Raji (cell line): ENCODE results near the gene SNAP25.

Experiments used
- POLR2A ChIP-seq: IDR thresholded peaks from 2 replicates; pipeline ENCODE4 v1.6.1; 2011; ENCODE audit warnings: low read depth, low read length, control low read depth; ENCODE audit not compliant: insufficient read depth

Gene SNAP25

GRCh38 chr20:10192171-10192570 lies 26.5 kb upstream of the SNAP25 start:
- no peak for TF ChIP-seq POLR2A

- TF ChIP-seq POLR2A = no peak
Measured at GRCh38 chr20:10194166-10194565, 24.5 kb upstream of the SNAP25 start.

- no peak for TF ChIP-seq POLR2A
Measured at GRCh38 chr20:10200330-10200729, 18.3 kb upstream of the SNAP25 start.

GRCh38 chr20:10201321-10201870 lies 17.2 kb upstream of the SNAP25 start:
- TF ChIP-seq POLR2A = no peak

GRCh38 chr20:10209091-10209490 lies 9.5 kb upstream of the SNAP25 start:
- TF ChIP-seq POLR2A = no peak

- TF ChIP-seq POLR2A = no peak
Measured at GRCh38 chr20:10213526-10213925, 5.1 kb upstream of the SNAP25 start.

GRCh38 chr20:10216146-10216791 lies 2.4 kb upstream of the SNAP25 start:
- no peak for TF ChIP-seq POLR2A

GRCh38 chr20:10217721-10218410 lies 764 bp upstream of the SNAP25 start:
- TF ChIP-seq POLR2A = no peak

GRCh38 chr20:10219452-10219791 lies 792 bp downstream of the SNAP25 start:
- TF ChIP-seq POLR2A = no peak

- TF ChIP-seq POLR2A = no peak
Measured at GRCh38 chr20:10219993-10220750, 1.5 kb downstream of the SNAP25 start.

- TF ChIP-seq POLR2A = no peak
Measured at GRCh38 chr20:10221021-10221420, 2.4 kb downstream of the SNAP25 start.

GRCh38 chr20:10225439-10226060 lies 6.9 kb downstream of the SNAP25 start:
- no peak for TF ChIP-seq POLR2A

- TF ChIP-seq POLR2A = no peak
Measured at GRCh38 chr20:10228330-10228729, 9.7 kb downstream of the SNAP25 start.

GRCh38 chr20:10231290-10231689 lies 12.7 kb downstream of the SNAP25 start:
- TF ChIP-seq POLR2A = no peak

GRCh38 chr20:10236540-10237533 lies 18.2 kb downstream of the SNAP25 start:
- TF ChIP-seq POLR2A = no peak

- no peak for TF ChIP-seq POLR2A
Measured at GRCh38 chr20:10239954-10240353, 21.3 kb downstream of the SNAP25 start.
